ENCODE results near the gene RHOBTB3.
"Not testable (repeated sequence)": the region's sequence is repeated elsewhere in the genome, so short reads cannot be mapped to it uniquely, and the experiment has no call there.

GRCh38 chr5:95706196-95706595, 24.9 kb upstream of the RHOBTB3 start:
- not testable (repeated sequence) for TF ChIP-seq POLR2AphosphoS2 (IDR thresholded peaks at IDR 0.05; ENCODE audit: low read depth, low read length); CTCF (IDR thresholded peaks at IDR 0.05 in 2 of 3, conservative IDR thresholded peaks at IDR 0.05 in 1 of 3; ENCODE audit: control insufficient read depth in 2 of 3, extremely low read depth in 1 of 3, insufficient read depth in 1 of 3, low read depth in 3 of 3, low read length in 3 of 3); EZH2 (IDR thresholded peaks at IDR 0.05; ENCODE audit: borderline replicate concordance, control insufficient read depth, low read depth, low read length); ZNF274 (IDR thresholded peaks at IDR 0.05; ENCODE audit: insufficient read depth, insufficient read length); SMC3 (IDR thresholded peaks at IDR 0.05; ENCODE audit: borderline replicate concordance, low read length); CHD4 (IDR thresholded peaks at IDR 0.05)
